ENCODE data around the gene HIPK2.

GRCh38 chr7:139720705-139721231 is 57.0 kb downstream of the HIPK2 start:
- no peak for TF ChIP-seq POLR2AphosphoS5 (IDR thresholded peaks at IDR 0.05)
- no peak for TF ChIP-seq CTCF (IDR thresholded peaks at IDR 0.05)
- TF ChIP-seq EP300 (IDR thresholded peaks at IDR 0.05) = no peak
- TF ChIP-seq POLR2A (IDR thresholded peaks at IDR 0.05) = no peak

Measured in stomach (tissue), 4 donors.